Embryonic facial prominence (tissue), 1 donor: ENCODE measurements around the gene DDX6.
"Not testable (repeated sequence)": the region's sequence is repeated elsewhere in the genome, so short reads cannot be mapped to it uniquely, and the experiment has no call there.

ENCODE experiments used
- DNase-seq: peaks from one replicate; pipeline ENCODE4 v3.0.0-alpha.2; 2016; ENCODE audit errors: extremely low spot score

Gene DDX6

DNA sequence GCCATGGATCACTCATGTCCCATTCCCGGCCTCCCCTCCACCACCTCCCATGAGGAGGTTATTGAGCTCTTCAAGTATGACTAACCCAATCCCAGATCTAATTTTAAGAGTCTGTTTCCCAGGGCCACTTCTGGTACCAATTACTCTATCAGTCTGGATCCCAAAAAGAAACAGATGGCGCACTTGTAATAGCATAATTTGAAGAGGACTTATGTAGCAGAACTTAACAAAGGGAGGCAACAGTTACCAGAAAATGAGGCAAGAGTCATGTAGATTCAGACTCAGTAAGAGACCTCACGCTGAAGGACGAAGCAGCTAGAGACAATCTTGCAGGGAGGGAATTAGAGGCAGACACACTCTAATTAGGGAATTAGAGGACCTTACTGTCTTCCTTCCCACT lies 46.9 kb downstream of the DDX6 start:
- DNase-seq = no peak

DNA sequence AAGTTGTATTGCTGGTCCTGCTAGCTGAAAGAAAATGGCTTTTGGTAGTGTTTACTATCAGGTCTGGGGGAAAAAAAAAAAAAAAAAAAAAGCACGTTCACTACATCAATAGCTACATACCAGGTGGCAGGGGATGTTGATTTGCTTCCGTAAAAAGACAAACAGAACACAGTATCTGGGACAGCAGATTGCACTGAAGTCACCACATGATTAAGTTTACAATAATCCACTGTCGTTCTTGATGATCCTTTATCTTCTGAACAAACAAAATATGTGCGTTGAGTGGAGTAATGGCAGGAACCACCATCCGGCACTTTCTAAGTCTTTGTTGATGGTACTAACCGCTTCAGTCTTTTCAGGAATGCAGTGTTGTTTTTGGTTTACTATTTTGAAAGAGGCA lies 48.7 kb downstream of the DDX6 start:
- no peak for DNase-seq

DNA sequence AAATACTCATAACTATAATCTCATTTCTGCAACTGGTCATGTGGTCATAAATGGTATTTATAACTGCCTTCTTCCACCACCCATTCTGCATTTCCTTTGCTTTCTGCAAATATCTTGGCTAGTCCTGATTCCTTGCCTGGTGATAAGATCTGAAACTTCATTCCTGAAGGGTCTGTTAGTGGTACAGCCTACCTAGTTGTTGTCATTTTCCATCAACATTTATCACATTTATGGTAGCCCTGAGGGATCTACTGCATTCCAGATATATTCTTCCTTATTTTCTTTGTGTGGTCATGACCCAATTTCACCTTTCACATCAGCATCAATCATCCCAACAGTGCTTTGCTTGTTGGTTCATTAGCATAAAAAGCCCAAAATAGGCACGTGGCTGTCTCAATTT lies 50.1 kb downstream of the DDX6 start:
- DNase-seq = no peak

DNA sequence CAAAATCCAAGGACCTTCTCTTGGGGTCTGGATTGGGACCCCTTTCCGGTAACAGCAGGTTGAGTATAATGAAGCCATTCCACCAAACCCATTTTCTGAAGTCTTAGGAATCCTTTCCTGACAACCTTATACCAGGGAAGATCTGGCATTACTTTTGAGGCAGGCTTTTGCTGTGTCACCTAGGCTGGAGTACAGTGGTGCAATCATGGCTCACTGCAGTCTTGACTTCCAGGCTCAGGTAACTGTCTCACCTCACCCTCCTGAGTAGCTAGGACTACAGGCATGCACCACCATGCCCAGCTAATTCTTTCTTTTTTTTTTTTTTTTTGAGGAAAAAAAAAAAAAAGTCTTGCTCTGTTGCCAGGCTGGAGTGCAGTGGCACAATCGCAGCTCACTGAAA lies 55.8 kb downstream of the DDX6 start:
- no peak for DNase-seq

GRCh38 chr11:118734031-118734430 lies 56.9 kb downstream of the DDX6 start:
- no peak for DNase-seq

- DNase-seq = not testable (repeated sequence)
These were observed 61.2 kb downstream of the DDX6 start for GRCh38 chr11:118729753-118730152.

DNA sequence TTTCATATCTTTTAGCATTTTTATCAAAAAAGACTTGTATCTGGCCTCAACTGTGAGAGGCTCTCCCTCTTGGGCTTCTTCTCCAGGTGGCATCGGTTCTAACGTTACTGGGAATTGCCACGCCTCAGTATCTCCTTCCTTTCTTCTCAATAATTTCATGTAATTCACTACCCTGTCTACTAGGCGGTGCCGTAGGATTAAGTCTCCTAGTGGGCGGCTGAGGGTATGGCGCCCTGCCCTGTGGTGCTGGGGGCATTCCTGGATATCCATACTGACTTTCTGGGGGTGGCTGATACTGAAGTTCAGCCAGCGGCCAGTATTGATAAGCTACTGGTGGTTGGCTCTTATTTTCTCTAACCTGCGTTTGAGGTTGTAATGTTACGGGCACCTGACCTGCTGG lies 62.9 kb downstream of the DDX6 start:
- DNase-seq = not testable (repeated sequence)

GRCh38 chr11:118727721-118728066 lies 63.3 kb downstream of the DDX6 start:
- DNase-seq = not testable (repeated sequence)

- not testable (repeated sequence) for DNase-seq
These were observed 63.8 kb downstream of the DDX6 start for GRCh38 chr11:118727001-118727720.

GRCh38 chr11:118721478-118722015 lies 69.4 kb downstream of the DDX6 start:
- DNase-seq = not testable (repeated sequence)

DNA sequence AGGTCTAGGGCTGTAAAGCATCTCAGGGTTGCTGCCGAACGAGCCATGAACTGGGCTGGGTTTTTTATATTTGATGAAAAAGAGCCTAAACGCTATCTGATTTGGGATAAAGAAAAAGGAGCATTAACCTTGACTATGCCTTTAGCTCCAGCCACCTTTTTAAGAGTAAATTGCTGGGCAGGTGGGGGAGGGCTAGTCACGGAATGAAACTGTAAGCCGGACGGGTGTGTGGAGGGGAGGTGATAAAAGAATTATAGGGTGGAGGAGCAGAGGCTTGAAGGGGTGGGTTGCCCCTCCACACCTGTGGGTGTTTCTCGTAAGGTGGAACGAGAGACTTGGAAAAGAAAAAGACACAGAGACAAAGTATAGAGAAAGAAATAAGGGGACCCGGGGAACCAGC lies 70.2 kb downstream of the DDX6 start:
- DNase-seq = not testable (repeated sequence)

- not testable (repeated sequence) for DNase-seq
These were observed 70.9 kb downstream of the DDX6 start for GRCh38 chr11:118720078-118720477.

GRCh38 chr11:118718562-118718961 lies 72.4 kb downstream of the DDX6 start:
- DNase-seq = not testable (repeated sequence)

- DNase-seq = not testable (repeated sequence)
These were observed 73.2 kb downstream of the DDX6 start for GRCh38 chr11:118717733-118718132.

DNA sequence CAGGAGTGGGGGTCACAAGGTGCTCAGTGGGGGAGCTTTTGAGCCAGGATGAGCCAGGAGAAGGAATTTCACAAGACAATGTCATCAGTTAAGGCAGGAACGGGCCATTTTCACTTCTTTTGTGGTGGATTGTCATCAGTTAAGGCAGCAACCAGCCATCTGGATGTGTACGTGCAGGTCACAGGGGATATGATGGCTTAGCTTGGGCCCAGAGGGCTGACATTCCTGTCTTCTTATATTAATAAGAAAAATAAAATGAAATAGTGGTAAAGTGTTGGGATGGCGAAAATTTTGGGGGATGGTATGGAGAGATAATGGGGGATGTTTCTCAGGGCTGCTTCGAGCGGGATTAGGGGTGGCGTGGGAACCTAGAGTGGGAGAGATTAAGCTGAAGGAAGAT lies 73.7 kb downstream of the DDX6 start:
- not testable (repeated sequence) for DNase-seq

DNA sequence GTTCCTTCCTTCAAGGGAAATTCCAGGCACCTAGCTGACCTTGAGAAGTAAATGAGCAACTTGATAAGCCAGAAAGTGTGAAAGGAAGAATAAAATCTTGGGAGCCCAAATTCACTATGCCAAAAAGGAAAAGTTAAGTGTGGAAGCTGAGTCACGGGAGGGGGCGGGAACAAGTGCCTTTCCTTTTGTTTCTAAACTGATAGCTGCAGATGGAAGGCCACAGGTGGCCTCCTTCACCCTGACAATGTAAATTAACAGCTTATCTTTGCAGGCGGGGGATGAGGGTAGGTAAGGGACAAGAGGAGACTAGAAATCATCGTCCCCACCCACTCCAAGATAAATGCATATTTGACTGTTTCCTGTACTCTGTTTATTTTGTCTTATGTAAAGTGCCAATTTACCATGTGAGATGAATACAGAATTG lies 75.1 kb downstream of the DDX6 start:
- no peak for DNase-seq

DNA sequence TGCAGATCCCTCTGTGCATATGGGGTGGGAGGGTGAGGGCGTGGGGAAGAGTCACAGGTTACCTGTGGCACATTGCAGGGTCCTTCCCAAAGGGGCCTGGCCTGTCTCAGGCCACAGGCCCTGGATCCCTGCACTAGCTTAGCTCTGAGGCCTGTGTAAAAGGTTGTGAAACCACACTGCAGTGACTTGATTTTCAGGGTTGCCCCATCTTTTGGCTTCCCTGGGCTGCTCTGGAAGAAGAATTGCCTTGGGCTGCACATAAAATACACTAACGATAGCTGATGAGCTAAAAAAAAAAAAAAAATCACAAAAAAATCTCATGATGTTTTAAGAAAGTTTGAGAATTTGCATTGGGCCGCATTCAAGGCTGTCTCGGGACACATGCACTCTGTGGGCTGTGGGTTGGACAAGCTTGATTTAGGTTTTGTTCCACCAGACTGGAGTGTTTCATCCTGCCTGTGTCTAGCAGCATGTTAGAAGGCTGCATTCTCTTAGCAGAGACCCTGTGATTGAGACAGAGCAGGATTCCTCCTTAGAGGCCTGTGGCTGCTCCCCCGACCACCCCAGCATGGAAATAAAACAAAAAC lies 75.6 kb downstream of the DDX6 start:
- no peak for DNase-seq

- no peak for DNase-seq
These were observed 76.1 kb downstream of the DDX6 start for GRCh38 chr11:118714816-118715215.

DNA sequence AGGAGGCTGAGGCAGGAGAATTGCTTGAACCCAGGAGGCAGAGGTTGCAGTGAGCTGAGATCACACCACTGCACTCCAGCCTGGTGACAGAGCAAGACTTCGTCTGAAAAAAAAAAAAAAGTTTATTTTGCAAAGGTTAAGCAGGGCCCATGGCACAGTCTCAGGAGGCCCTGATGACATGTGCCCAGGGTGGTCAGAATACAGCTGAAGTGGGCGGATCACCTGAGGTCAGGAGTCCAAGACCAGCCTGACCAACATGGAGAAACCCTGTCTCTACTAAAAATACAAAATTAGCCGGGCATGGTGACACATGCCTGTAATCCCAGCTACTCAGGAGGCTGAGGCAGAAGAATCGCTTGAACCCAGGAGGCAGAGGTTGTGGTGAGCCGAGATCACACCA lies 76.5 kb downstream of the DDX6 start:
- not testable (repeated sequence) for DNase-seq

DNA sequence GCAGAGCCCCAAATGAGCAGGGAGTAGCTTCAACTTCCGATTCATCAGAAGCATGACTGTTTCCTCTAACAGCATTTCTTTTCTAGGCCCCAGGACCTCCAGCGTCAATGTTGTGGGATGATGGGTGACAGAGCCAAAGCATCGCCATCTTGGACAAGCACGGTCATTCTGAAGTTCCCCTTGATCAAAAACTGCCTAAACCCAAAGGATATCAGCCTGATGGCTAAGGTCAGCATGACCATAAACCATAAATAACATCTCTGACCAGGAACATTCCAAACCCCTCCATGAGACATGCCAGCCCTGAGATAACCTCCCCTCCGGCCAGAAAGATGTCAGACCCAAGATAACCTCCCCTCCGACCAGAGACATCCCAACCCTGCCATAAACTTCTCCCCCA lies 82.7 kb downstream of the DDX6 start:
- no peak for DNase-seq

GRCh38 chr11:118706546-118706825 lies 84.5 kb downstream of the DDX6 start:
- no peak for DNase-seq

DNA sequence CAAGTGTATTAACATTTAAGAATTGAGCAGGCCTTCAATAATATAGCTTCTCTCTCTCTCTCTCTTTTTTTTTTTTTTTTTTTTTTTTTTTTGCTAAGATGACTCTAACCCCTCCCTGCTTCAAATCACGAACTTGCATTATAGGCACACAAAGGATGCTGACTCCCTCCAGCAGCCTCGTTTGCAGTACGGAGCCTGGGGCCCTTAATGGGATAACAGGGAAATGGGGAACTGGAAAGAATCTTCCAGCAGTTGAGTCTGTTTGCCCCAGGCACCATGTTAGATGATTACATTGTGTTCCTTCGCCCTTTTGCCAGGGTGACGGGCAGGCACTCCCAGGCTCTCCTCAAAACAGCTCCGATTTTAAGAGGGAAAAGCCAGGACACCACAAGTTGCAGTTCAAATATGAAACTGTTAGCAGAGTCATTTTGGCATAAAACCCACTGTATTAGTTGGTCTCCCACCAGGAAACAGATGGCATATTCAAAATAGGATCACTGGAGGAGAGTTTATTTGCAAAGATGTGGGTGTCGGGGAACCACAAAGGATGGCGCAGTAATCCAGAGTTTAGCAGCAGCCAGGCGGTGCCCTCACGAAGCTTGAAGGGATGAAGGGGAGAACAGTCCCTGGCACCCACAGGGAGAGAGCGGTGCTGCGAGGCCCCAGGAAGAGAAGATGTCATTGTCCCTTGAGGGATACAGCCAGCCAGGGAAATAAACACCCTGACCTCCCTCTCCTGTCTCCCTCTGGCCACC lies 85.0 kb downstream of the DDX6 start:
- DNase-seq = no peak
